Measurements from ENCODE around the gene FOXRED1.
"Not testable (repeated sequence)": the region's sequence is repeated elsewhere in the genome, so short reads cannot be mapped to it uniquely, and the experiment has no call there.

The FOXRED1 gene

GRCh38 chr11:126297004-126297403, 28.1 kb downstream of the FOXRED1 start:
- Histone ChIP-seq H3K27me3 (replicated peaks; ENCODE audit: control insufficient read depth, insufficient read depth, low read length) (no peaks in the 10 kb centered on the region), H3K4me1 (ENCODE audit: control insufficient read depth, insufficient read depth, low read length) (no peaks in the 10 kb centered on the region), H3K9me3 (ENCODE audit: control insufficient read depth, low read length) (no peaks in the 10 kb centered on the region), H3K9ac (ENCODE audit: low read length) (no peak overlapping the region), H3K36me3 (ENCODE audit: control insufficient read depth, insufficient read depth, low read length, severe bottlenecking) (peaks cover 25% of the 10 kb centered on the region), H3K4me3 (ENCODE audit: low read length) (no peak overlapping the region)
- no peak for DNase-seq (ENCODE audit: low read depth)

GRCh38 chr11:126303623-126304456, 34.9 kb downstream of the FOXRED1 start, which contains the start of gene DCPS:
DCPS (plus strand) TSS chr11:126304060; CDS start chr11:126304081, 21 bp downstream.
- peak within 1 kb of the TSS; percentile 93 for H3K9ac ChIP-seq (ENCODE audit: low read length)
- H3K36me3 ChIP-seq (ENCODE audit: control insufficient read depth, insufficient read depth, low read length, severe bottlenecking) = peaks cover under 1% of the 10 kb centered on the region
- peaks cover 11% of the 10 kb centered on the region for H3K4me1 ChIP-seq (ENCODE audit: control insufficient read depth, insufficient read depth, low read length)
- no peaks in the 10 kb centered on the region for H3K9me3 ChIP-seq (ENCODE audit: control insufficient read depth, low read length)
- no peaks in the 10 kb centered on the region for H3K27me3 ChIP-seq (replicated peaks; ENCODE audit: control insufficient read depth, insufficient read depth, low read length)
- peak; percentile 96 for DNase-seq (ENCODE audit: low read depth)
- H3K4me3 ChIP-seq (ENCODE audit: low read length) = peak within 1 kb of the TSS; percentile 86

- DNase-seq (ENCODE audit: low read depth) = no peak
- H3K9me3 ChIP-seq (ENCODE audit: control insufficient read depth, low read length) = no peaks in the 10 kb centered on the region
- no peaks in the 10 kb centered on the region for H3K36me3 ChIP-seq (ENCODE audit: control insufficient read depth, insufficient read depth, low read length, severe bottlenecking)
- peak overlapping the region; percentile 93 for H3K9ac ChIP-seq (ENCODE audit: low read length)
- H3K4me3 ChIP-seq (ENCODE audit: low read length) = peak overlapping the region; percentile 86
- H3K4me1 ChIP-seq (ENCODE audit: control insufficient read depth, insufficient read depth, low read length) = peaks cover 11% of the 10 kb centered on the region
- H3K27me3 ChIP-seq (replicated peaks; ENCODE audit: control insufficient read depth, insufficient read depth, low read length) = no peaks in the 10 kb centered on the region
Observed at GRCh38 chr11:126304457-126305075, 35.6 kb downstream of the FOXRED1 start.

- no peaks in the 10 kb centered on the region for H3K36me3 ChIP-seq (ENCODE audit: control insufficient read depth, insufficient read depth, low read length, severe bottlenecking)
- H3K4me3 ChIP-seq (ENCODE audit: low read length) = no peak overlapping the region
- no peak overlapping the region for H3K9ac ChIP-seq (ENCODE audit: low read length)
- H3K4me1 ChIP-seq (ENCODE audit: control insufficient read depth, insufficient read depth, low read length) = peaks cover 13% of the 10 kb centered on the region
- no peak for DNase-seq (ENCODE audit: low read depth)
- H3K27me3 ChIP-seq (replicated peaks; ENCODE audit: control insufficient read depth, insufficient read depth, low read length) = no peaks in the 10 kb centered on the region
- no peaks in the 10 kb centered on the region for H3K9me3 ChIP-seq (ENCODE audit: control insufficient read depth, low read length)
Observed at GRCh38 chr11:126305699-126306098, 36.7 kb downstream of the FOXRED1 start.

- peak; percentile 85 for DNase-seq (ENCODE audit: low read depth)
Observed at GRCh38 chr11:126307706-126308105, 38.8 kb downstream of the FOXRED1 start.

GRCh38 chr11:126308271-126308671, 39.3 kb downstream of the FOXRED1 start:
- no peak overlapping the region for H3K9ac ChIP-seq (ENCODE audit: low read length)
- peak; percentile 48 for DNase-seq (ENCODE audit: low read depth)
- no peaks in the 10 kb centered on the region for H3K36me3 ChIP-seq (ENCODE audit: control insufficient read depth, insufficient read depth, low read length, severe bottlenecking)
- H3K4me3 ChIP-seq (ENCODE audit: low read length) = no peak overlapping the region
- peaks cover 26% of the 10 kb centered on the region for H3K4me1 ChIP-seq (ENCODE audit: control insufficient read depth, insufficient read depth, low read length)
- no peaks in the 10 kb centered on the region for H3K9me3 ChIP-seq (ENCODE audit: control insufficient read depth, low read length)
- no peaks in the 10 kb centered on the region for H3K27me3 ChIP-seq (replicated peaks; ENCODE audit: control insufficient read depth, insufficient read depth, low read length)

More at GRCh38 chr11:126307706-126308105, 38.8 kb downstream of the FOXRED1 start:
- no peak overlapping the region for H3K4me3 ChIP-seq (ENCODE audit: low read length)
- no peak overlapping the region for H3K9ac ChIP-seq (ENCODE audit: low read length)
- H3K9me3 ChIP-seq (ENCODE audit: control insufficient read depth, low read length) = no peaks in the 10 kb centered on the region
- peaks cover 26% of the 10 kb centered on the region for H3K4me1 ChIP-seq (ENCODE audit: control insufficient read depth, insufficient read depth, low read length)
- H3K36me3 ChIP-seq (ENCODE audit: control insufficient read depth, insufficient read depth, low read length, severe bottlenecking) = no peaks in the 10 kb centered on the region
- H3K27me3 ChIP-seq (replicated peaks; ENCODE audit: control insufficient read depth, insufficient read depth, low read length) = no peaks in the 10 kb centered on the region

- peaks cover 22% of the 10 kb centered on the region for H3K4me1 ChIP-seq (ENCODE audit: control insufficient read depth, insufficient read depth, low read length)
- not testable (repeated sequence) for DNase-seq (ENCODE audit: low read depth); H3K9me3 ChIP-seq (ENCODE audit: control insufficient read depth, low read length)
Observed at GRCh38 chr11:126308771-126309170, 39.8 kb downstream of the FOXRED1 start.

GRCh38 chr11:126310200-126310991, 41.4 kb downstream of the FOXRED1 start:
- H3K27me3 ChIP-seq (replicated peaks; ENCODE audit: control insufficient read depth, insufficient read depth, low read length) = no peaks in the 10 kb centered on the region
- H3K4me3 ChIP-seq (ENCODE audit: low read length) = no peak overlapping the region
- H3K9me3 ChIP-seq (ENCODE audit: control insufficient read depth, low read length) = no peaks in the 10 kb centered on the region
- peak; percentile 91 for DNase-seq (ENCODE audit: low read depth)
- peaks cover 15% of the 10 kb centered on the region for H3K4me1 ChIP-seq (ENCODE audit: control insufficient read depth, insufficient read depth, low read length)
- H3K9ac ChIP-seq (ENCODE audit: low read length) = peak overlapping the region; percentile 37
- H3K36me3 ChIP-seq (ENCODE audit: control insufficient read depth, insufficient read depth, low read length, severe bottlenecking) = peaks cover 6% of the 10 kb centered on the region

More at GRCh38 chr11:126308771-126309170, 39.8 kb downstream of the FOXRED1 start:
- not testable (repeated sequence) for H3K36me3 ChIP-seq (ENCODE audit: control insufficient read depth, insufficient read depth, low read length, severe bottlenecking); H3K27me3 ChIP-seq (replicated peaks; ENCODE audit: control insufficient read depth, insufficient read depth, low read length); H3K9ac ChIP-seq (ENCODE audit: low read length); H3K4me3 ChIP-seq (ENCODE audit: low read length)

GRCh38 chr11:126310992-126311310, 42.0 kb downstream of the FOXRED1 start:
- peak overlapping the region; percentile 37 for H3K9ac ChIP-seq (ENCODE audit: low read length)
- H3K27me3 ChIP-seq (replicated peaks; ENCODE audit: control insufficient read depth, insufficient read depth, low read length) = no peaks in the 10 kb centered on the region
- no peak overlapping the region for H3K4me3 ChIP-seq (ENCODE audit: low read length)
- DNase-seq (ENCODE audit: low read depth) = no peak
- no peaks in the 10 kb centered on the region for H3K9me3 ChIP-seq (ENCODE audit: control insufficient read depth, low read length)
- peaks cover 15% of the 10 kb centered on the region for H3K4me1 ChIP-seq (ENCODE audit: control insufficient read depth, insufficient read depth, low read length)
- peaks cover 6% of the 10 kb centered on the region for H3K36me3 ChIP-seq (ENCODE audit: control insufficient read depth, insufficient read depth, low read length, severe bottlenecking)

GRCh38 chr11:126311401-126312291, 42.7 kb downstream of the FOXRED1 start:
- Histone ChIP-seq H3K36me3 (ENCODE audit: control insufficient read depth, insufficient read depth, low read length, severe bottlenecking) (peaks cover 6% of the 10 kb centered on the region), H3K4me1 (ENCODE audit: control insufficient read depth, insufficient read depth, low read length) (peaks cover 15% of the 10 kb centered on the region), H3K4me3 (ENCODE audit: low read length) (no peak overlapping the region), H3K9ac (ENCODE audit: low read length) (peak overlapping the region; percentile 37), H3K27me3 (replicated peaks; ENCODE audit: control insufficient read depth, insufficient read depth, low read length) (no peaks in the 10 kb centered on the region), H3K9me3 (ENCODE audit: control insufficient read depth, low read length) (no peaks in the 10 kb centered on the region)
- peak; percentile 6 for DNase-seq (ENCODE audit: low read depth)
